Activated T-cell treated with anti-CD3 and anti-CD28 coated beads for 48 hours (primary cell): ENCODE data around the gene LRP4.
"Not testable (repeated sequence)": the region's sequence is repeated elsewhere in the genome, so short reads cannot be mapped to it uniquely, and the experiment has no call there.

Experiments used
- DNase-seq: peaks from one replicate; pipeline ENCODE4 v3.0.0-alpha.2; 2020; ENCODE audit warnings: low read depth

The LRP4 gene

GRCh38 chr11:46918083-46918787, at the start of gene LRP4:
Gene LRP4, minus strand, starts transcription at chr11:46918550. Its CDS starts 171 bp downstream, at chr11:46918379.
- peak; percentile 41 for DNase-seq

- DNase-seq = no peak
These were observed 49.6 kb upstream of the LRP4 start for GRCh38 chr11:46967962-46968361.

GRCh38 chr11:46966773-46967172, 48.4 kb upstream of the LRP4 start:
- no peak for DNase-seq

- DNase-seq = no peak
These were observed 45.5 kb upstream of the LRP4 start for GRCh38 chr11:46963844-46964243.

GRCh38 chr11:46961886-46962285, 43.5 kb upstream of the LRP4 start:
- not testable (repeated sequence) for DNase-seq

GRCh38 chr11:46961041-46961440, 42.7 kb upstream of the LRP4 start:
- DNase-seq = no peak

GRCh38 chr11:46958777-46959176, 40.4 kb upstream of the LRP4 start:
- DNase-seq = no peak

- no peak for DNase-seq
These were observed 34.7 kb upstream of the LRP4 start for GRCh38 chr11:46953093-46953492.

GRCh38 chr11:46952553-46952952, 34.2 kb upstream of the LRP4 start:
- DNase-seq = no peak

- DNase-seq = no peak
These were observed 33.5 kb upstream of the LRP4 start for GRCh38 chr11:46951864-46952263.

GRCh38 chr11:46949297-46949696, 30.9 kb upstream of the LRP4 start:
- no peak for DNase-seq

- no peak for DNase-seq
These were observed 30.2 kb upstream of the LRP4 start for GRCh38 chr11:46948378-46949131.

- no peak for DNase-seq
These were observed 29.2 kb upstream of the LRP4 start for GRCh38 chr11:46947399-46948077.

GRCh38 chr11:46944356-46945075, 26.2 kb upstream of the LRP4 start:
- DNase-seq = no peak

GRCh38 chr11:46942172-46942571, 23.8 kb upstream of the LRP4 start:
- no peak for DNase-seq

- peak; percentile 90 for DNase-seq
These were observed 18.1 kb upstream of the LRP4 start, which contains the start of gene CSTPP1 for GRCh38 chr11:46936138-46937110. Gene CSTPP1, plus strand, starts transcription at chr11:46936761. Its CDS starts 45 bp downstream, at chr11:46936806.

- no peak for DNase-seq
These were observed 11.7 kb upstream of the LRP4 start for GRCh38 chr11:46930089-46930488.

GRCh38 chr11:46928701-46929100, 10.4 kb upstream of the LRP4 start:
- DNase-seq = not testable (repeated sequence)

- DNase-seq = not testable (repeated sequence)
These were observed 9.6 kb upstream of the LRP4 start for GRCh38 chr11:46927928-46928327.

- no peak for DNase-seq
These were observed 2.4 kb upstream of the LRP4 start for GRCh38 chr11:46920755-46921154.
